SU-DHL-6 (cell line): ENCODE measurements around the gene MAP2K5.

ENCODE experiments used
- EZH2phosphoT487 ChIP-seq: fragments of 200-600 bp; sonication (generic), shearing (Covaris generic); conservative IDR thresholded peaks from 2 replicates; pipeline ENCODE4 v1.6.1; 2018; ENCODE audit warnings: mild to moderate bottlenecking, antibody characterized with exemption, low read length, moderate library complexity, mixed read lengths
- TF ChIP-seq, protein P1 (sequence below): fragments of 200-600 bp; sonication (generic); IDR thresholded peaks from one replicate; pipeline ENCODE4 v1.5.1; 2017; ENCODE audit warnings: antibody characterized with exemption, mild to moderate bottlenecking, low read length, moderate library complexity; ENCODE audit not compliant: insufficient read depth, poor library complexity, severe bottlenecking

- TF ChIP-seq, protein P1, sequence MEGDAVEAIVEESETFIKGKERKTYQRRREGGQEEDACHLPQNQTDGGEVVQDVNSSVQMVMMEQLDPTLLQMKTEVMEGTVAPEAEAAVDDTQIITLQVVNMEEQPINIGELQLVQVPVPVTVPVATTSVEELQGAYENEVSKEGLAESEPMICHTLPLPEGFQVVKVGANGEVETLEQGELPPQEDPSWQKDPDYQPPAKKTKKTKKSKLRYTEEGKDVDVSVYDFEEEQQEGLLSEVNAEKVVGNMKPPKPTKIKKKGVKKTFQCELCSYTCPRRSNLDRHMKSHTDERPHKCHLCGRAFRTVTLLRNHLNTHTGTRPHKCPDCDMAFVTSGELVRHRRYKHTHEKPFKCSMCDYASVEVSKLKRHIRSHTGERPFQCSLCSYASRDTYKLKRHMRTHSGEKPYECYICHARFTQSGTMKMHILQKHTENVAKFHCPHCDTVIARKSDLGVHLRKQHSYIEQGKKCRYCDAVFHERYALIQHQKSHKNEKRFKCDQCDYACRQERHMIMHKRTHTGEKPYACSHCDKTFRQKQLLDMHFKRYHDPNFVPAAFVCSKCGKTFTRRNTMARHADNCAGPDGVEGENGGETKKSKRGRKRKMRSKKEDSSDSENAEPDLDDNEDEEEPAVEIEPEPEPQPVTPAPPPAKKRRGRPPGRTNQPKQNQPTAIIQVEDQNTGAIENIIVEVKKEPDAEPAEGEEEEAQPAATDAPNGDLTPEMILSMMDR: no peak
- TF ChIP-seq EZH2phosphoT487: no peak
Measured at GRCh38 chr15:67579164-67579563, 36.7 kb downstream of the MAP2K5 start.
